MM.1S (cell line): ENCODE measurements around the gene GALNT7.

ENCODE experiments used
- DNase-seq: peaks from one replicate; pipeline ENCODE4 v3.0.0-alpha.2; 2015
- H2AFZ ChIP-seq: fragments of 300-600 bp; sonication (generic); 2 replicates; pipeline ENCODE4 v1.6.0; 2016; ENCODE audit warnings: antibody characterized with exemption, low read length
- H3F3A ChIP-seq: fragments of 300-600 bp; sonication (generic); 2 replicates; pipeline ENCODE4 v1.6.1; 2016; ENCODE audit warnings: mild to moderate bottlenecking, antibody characterized with exemption, low read length, moderate library complexity, mixed read lengths; ENCODE audit not compliant: insufficient read depth
- H3K27ac ChIP-seq: fragments of 300-600 bp; sonication (generic); 2 replicates; pipeline ENCODE4 v1.5.1; 2016; ENCODE audit warnings: mild to moderate bottlenecking, low read length
- H3K27me3 ChIP-seq: fragments of 300-600 bp; sonication (generic); replicated peaks from 2 replicates; pipeline ENCODE4 v1.6.0; 2016; ENCODE audit warnings: low read length; ENCODE audit not compliant: insufficient read depth
- H3K36me3 ChIP-seq: fragments of 300-600 bp; sonication (generic); replicated peaks from 2 replicates; pipeline ENCODE4 v1.6.1; 2016; ENCODE audit warnings: mild to moderate bottlenecking, low read length, mixed read lengths; ENCODE audit not compliant: insufficient read depth
- H3K4me1 ChIP-seq: fragments of 300-600 bp; sonication (generic); 2 replicates; pipeline ENCODE4 v1.6.1; 2016; ENCODE audit warnings: low read length, mixed read lengths
- H3K4me2 ChIP-seq: fragments of 300-600 bp; sonication (generic); 2 replicates; pipeline ENCODE4 v1.6.0; 2016; ENCODE audit warnings: low read depth, low read length
- H3K4me3 ChIP-seq: fragments of 300-600 bp; sonication (generic); 2 replicates; pipeline ENCODE4 v1.5.1; 2016; ENCODE audit warnings: low read length, mixed read lengths
- H3K79me2 ChIP-seq: fragments of 300-600 bp; sonication (generic); 2 replicates; pipeline ENCODE4 v1.6.1; 2016; ENCODE audit warnings: mixed run types, low read length, mixed read lengths
- H3K9ac ChIP-seq: fragments of 300-600 bp; sonication (generic); 2 replicates; pipeline ENCODE4 v1.6.1; 2016; ENCODE audit warnings: low read length, mixed read lengths
- H3K9me2 ChIP-seq: fragments of 300-600 bp; sonication (generic); replicated peaks from 2 replicates; pipeline ENCODE4 v1.6.1; 2016; ENCODE audit warnings: mild to moderate bottlenecking, low read length, mixed read lengths; ENCODE audit not compliant: insufficient read depth
- H3K9me3 ChIP-seq: fragments of 300-600 bp; sonication (generic); replicated peaks from 2 replicates; pipeline ENCODE4 v1.6.1; 2016; ENCODE audit warnings: mild to moderate bottlenecking, low read length, mixed read lengths; ENCODE audit not compliant: insufficient read depth
- H4K20me1 ChIP-seq: fragments of 300-600 bp; sonication (generic); 2 replicates; pipeline ENCODE4 v1.6.1; 2016; ENCODE audit warnings: mild to moderate bottlenecking, low read length, moderate library complexity, mixed read lengths; ENCODE audit not compliant: insufficient read depth
- CTCF ChIP-seq: fragments of 300-600 bp; sonication (generic); IDR thresholded peaks from 2 replicates; pipeline ENCODE4 v1.5.1; 2016; ENCODE audit warnings: antibody characterized with exemption, low read length, mixed read lengths
- EZH2 ChIP-seq: fragments of 300-600 bp; sonication (generic); optimal IDR thresholded peaks from 2 replicates; pipeline ENCODE3; 2017; ENCODE audit warnings: low read depth, mild to moderate bottlenecking, antibody characterized with exemption, low read length, mixed read lengths
- EZH2phosphoT487 ChIP-seq: fragments of 300-600 bp; sonication (generic); IDR thresholded peaks from 2 replicates; pipeline ENCODE4 v1.6.1; 2018; ENCODE audit warnings: antibody characterized with exemption, low read length

The GALNT7 gene

GRCh38 chr4:173138624-173139023, 30.0 kb upstream of the GALNT7 start:
- Histone ChIP-seq H2AFZ (no peak overlapping the region), H3K27me3 (no peaks in the 10 kb centered on the region), H3K36me3 (no peaks in the 10 kb centered on the region), H3K27ac (no peak overlapping the region), H3K4me1 (peaks cover 3% of the 10 kb centered on the region), H3K4me3 (no peak overlapping the region), H3K9ac (no peak overlapping the region), H3K9me2 (no peaks in the 10 kb centered on the region), H3K4me2 (no peak overlapping the region), H4K20me1 (no peaks in the 10 kb centered on the region), H3K9me3 (no peaks in the 10 kb centered on the region), H3F3A (no peaks in the 10 kb centered on the region), H3K79me2 (no peaks in the 10 kb centered on the region)
- TF ChIP-seq EZH2phosphoT487: no peak
- no peak for TF ChIP-seq CTCF
- no peak for TF ChIP-seq EZH2
- DNase-seq: no peak

GRCh38 chr4:173139561-173139960, 29.1 kb upstream of the GALNT7 start:
- Histone ChIP-seq H3K4me2 (no peak overlapping the region), H3K79me2 (no peaks in the 10 kb centered on the region), H3F3A (no peaks in the 10 kb centered on the region), H3K27me3 (no peaks in the 10 kb centered on the region), H3K4me1 (no peaks in the 10 kb centered on the region), H3K9ac (no peak overlapping the region), H3K36me3 (no peaks in the 10 kb centered on the region), H2AFZ (no peak overlapping the region), H3K27ac (no peak overlapping the region), H3K9me2 (no peaks in the 10 kb centered on the region), H4K20me1 (no peaks in the 10 kb centered on the region), H3K4me3 (no peak overlapping the region), H3K9me3 (no peaks in the 10 kb centered on the region)
- no peak for DNase-seq
- TF ChIP-seq CTCF (no peak), EZH2phosphoT487 (no peak), EZH2 (no peak)

- no peak for DNase-seq
- Histone ChIP-seq H2AFZ (no peak overlapping the region), H3K4me2 (no peak overlapping the region), H3K79me2 (no peaks in the 10 kb centered on the region), H3K4me1 (no peaks in the 10 kb centered on the region), H3K9ac (no peak overlapping the region), H3F3A (no peaks in the 10 kb centered on the region), H3K27ac (no peak overlapping the region), H3K9me3 (no peaks in the 10 kb centered on the region), H4K20me1 (no peaks in the 10 kb centered on the region), H3K9me2 (no peaks in the 10 kb centered on the region), H3K27me3 (no peaks in the 10 kb centered on the region), H3K36me3 (no peaks in the 10 kb centered on the region), H3K4me3 (no peak overlapping the region)
- no peak for TF ChIP-seq EZH2
- no peak for TF ChIP-seq EZH2phosphoT487
- no peak for TF ChIP-seq CTCF
These were observed 23.5 kb upstream of the GALNT7 start for GRCh38 chr4:173145131-173145530.
